Effector CD8-positive, alpha-beta T cell (primary cell): ENCODE data around the gene DAPK2.
"Not testable (repeated sequence)": the region's sequence is repeated elsewhere in the genome, so short reads cannot be mapped to it uniquely, and the experiment has no call there.

ENCODE experiments used
- DNase-seq: peaks from one replicate; lab custom pipeline; 2025; lab: John Stamatoyannopoulos, UW

DAPK2 gene

DNA sequence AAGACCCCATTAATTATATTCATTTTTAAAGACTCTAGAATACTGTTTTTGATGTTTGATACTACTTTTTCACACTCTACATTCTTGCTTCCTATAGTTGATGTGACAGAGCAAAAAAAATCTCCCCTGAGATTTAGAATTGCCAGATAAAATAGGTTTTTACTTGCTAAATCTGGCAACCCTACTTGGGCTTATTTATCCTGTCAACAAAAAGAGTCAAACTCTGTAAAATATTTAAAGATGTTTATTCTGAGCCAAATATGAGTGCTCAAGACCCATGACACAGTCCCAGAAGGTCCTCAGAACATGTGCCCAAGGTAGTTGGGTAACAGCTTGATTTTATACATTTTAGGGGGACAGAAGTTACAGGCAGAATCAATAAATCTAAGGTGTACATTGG lies 72.3 kb downstream of the DAPK2 start:
- DNase-seq: no peak

DNA sequence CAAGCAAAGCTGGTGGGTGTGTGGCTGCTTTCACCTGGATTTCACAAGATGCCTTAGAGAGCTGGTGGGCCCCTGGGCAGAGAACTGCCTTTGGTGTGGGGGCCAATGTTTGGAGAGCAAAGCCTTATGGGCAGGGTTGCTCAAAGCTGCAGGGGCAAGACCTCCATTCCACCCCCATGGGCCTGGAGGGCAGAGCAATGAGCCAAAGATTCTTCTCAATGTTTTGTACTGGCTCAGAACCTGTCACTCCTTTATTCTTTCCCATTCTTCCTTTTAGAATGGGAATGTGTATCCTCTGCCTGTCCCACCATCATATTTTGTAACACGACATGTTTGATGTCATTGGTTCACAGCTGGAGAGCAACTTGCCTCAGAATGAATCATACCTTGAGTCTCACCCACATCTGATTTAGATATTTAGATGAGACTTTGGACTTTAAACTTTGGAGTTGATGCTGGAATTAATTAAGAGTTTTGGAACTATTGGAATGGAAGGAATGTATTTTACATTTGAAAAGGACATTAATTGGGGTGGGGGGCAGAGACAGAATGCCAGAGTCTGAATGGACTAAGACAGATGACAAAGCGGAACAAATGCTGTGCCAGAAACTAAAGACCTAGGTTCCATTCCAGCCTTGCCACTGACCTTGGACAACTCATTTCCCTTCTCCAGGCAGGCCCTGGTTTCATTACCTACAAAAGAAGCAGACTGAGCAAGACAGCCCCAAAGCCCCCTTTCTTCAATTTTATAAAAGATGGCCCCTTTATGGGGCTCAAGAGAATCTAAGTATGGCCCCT lies 72.9 kb downstream of the DAPK2 start:
- DNase-seq: no peak

DNA sequence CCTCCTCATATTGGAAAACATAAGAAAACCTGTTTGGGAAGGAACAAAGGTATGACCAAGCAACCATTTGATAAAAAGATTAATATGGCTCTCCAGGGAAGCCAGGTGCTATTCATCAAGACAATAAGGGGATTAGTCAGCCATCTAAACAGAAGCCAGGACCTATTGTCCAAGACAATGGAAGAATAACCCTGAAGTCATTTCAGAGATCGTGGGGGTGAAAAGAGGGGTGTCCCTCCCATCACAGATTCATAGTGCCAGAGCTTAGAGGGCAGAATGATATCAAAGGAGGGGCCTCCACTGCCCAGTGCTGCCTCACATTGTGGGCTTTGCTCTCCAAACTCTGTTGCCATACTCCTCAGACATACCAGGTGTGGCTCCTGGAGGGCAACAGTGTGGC lies 73.5 kb downstream of the DAPK2 start:
- no peak for DNase-seq

DNA sequence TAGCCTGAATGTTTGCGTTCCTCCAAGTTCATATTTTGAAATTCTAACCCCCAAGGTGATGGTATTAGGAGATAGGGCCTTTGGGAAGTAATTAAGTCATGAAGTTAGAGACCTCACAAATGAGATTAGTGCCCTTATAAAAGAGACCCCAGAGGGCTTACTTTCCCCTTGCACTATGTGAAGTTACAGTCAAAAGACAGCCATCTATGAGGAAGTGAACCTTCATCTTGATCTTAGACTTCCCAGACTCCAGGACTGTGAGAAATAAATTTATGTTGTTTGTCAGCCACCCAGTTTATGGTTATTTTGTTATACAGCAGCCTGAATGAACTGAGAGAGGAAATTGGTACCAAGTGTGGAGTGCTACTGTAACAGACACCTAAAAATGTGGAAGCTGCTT lies 74.4 kb downstream of the DAPK2 start:
- DNase-seq: no peak

DNA sequence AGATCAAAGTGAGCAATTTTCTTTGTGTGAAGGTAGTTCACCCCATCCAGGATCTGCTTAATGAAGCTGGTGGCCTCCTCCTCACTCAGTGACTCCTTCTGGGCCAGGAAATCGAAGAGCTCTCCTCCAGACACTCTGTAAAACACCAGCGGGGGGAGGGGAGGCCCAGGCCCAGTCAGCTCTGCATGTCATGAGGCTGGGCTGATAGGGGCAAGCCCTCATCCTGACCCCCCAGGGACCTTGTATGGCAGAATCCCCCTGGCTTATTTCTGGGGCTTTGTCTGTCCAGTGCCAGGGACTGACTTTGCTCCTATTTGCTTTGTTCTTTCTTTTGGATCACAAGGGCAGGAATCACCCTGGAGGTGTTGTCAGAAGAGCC lies 74.9 kb downstream of the DAPK2 start:
- DNase-seq: no peak

DNA sequence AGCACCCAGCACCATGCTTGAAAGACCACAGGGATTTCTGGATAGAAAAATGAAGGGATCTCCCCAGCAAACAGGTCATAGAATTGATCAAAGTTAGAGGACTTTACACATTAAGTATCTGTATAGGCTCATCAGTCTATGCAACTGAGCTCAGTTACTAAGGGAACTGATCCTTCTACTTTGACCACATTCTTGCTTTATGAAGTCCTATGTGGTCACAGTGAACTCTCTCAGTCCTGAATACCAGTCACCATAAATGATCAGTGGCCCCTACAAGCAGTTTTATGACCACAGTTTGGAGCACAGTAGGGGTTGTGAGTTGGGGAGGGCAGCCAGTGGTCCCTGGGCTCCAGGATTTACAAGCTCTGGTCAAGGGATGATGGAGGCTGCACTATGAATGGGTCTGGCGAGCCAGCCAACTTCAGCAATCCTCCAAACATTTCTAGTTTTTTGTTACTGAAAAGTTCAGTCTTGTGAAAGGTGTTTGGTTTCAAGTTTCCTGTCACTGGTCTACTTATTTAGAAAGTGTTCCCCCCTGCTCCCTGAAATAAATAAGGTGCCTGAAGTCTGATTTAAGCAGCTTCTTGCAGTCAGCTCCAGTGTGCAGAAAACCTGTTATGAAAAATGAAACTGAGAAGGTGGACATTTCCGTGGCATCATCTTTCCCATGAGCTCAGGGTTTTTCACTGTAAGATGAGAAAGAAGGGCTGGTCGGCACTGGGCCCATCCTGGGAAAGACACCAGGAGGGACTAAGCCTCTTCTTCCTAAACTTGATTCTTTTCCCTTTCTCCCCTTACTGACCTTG lies 75.5 kb downstream of the DAPK2 start:
- no peak for DNase-seq

DNA sequence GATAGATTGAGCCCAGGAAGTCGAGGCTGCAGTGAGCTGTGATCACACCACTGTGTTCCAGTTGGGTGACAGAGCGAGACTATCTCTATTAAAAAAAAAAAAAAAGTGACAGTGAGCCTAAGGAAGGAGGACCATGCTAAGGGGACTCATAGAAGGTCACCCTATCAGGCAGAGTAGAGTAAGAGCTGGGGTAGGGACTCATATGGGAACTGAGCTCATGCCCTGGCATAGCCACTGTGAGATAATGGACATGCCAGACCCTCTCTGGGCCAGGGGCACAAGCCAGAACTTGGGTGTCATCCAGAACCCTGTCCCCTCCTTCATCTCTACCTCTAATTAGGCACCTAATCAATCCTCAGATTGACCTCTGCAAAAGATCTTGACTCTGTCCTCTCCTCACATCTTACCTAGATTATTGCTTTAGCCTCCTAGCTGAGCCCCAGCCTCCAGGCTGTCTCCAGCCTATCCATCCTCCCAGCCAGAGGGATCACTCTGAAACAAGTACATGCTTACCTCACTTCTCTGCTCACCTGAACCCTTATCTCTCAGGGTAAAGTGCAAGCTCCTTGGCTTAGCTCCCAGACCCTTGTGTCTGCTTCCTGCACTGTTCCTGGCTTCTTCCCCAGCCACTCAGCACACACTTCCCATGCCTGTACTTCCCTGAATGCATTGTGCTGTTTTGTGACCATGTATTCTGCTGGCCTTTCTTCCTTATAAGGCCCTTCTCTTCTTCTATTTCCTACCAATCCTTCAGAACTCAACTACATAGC lies 76.4 kb downstream of the DAPK2 start:
- no peak for DNase-seq

DNA sequence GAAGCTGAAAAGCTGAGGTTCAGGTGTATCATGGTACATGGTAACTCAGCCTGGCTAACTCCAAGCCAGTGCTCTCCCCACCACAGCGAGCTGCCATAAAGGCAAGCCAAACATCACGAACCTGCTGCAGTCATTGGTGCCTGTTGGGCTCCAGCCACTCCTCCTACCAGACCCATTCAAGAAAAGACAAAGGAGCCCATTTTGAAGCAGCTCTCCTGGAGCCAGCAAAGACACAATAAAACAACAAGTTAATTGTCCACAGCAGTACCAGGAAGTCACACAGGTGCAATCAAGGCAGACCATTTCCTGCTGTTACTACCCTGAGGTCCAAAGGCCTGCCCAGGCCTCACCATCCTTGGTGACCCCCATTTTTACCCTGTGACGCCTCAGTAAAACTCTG lies 77.6 kb downstream of the DAPK2 start:
- DNase-seq: no peak

DNA sequence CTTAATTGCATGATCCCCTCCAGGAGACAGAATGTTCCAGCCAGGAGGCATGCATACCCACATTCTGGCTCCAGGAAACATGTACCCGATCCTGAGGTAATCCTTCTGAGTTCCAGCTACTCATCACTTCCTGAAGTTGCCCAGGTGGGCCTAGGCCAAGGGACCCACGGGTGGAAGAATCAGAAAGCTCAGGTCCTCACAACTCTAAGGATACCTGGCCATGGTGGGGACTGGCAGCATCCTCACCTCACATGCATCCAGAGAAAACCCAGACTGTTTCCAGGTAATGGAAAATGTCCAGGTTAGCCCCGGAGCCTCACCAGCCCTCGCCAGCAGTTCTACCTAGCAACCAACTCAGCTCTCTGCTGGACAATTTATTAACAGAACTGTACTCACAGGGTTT lies 78.2 kb downstream of the DAPK2 start:
- no peak for DNase-seq

DNA sequence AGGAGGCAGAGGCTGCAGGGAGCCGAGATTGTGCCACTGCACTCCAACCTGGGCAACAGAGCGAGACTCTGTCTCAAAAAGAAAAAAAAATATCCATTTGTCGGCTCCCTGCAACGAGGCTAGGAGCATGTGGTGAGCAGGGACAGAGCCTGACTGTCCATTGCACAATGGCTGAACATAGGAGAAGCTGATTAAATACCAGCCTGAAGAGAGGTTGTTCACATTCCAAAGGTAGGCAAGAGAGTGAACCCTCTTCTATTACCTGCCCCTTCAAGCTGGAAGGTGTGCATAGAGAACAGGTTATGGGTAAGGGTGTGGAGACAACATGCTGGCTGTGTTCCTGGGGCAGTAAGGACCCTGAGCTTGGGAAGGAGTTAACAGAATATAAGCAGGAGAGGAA lies 78.7 kb downstream of the DAPK2 start:
- no peak for DNase-seq

DNA sequence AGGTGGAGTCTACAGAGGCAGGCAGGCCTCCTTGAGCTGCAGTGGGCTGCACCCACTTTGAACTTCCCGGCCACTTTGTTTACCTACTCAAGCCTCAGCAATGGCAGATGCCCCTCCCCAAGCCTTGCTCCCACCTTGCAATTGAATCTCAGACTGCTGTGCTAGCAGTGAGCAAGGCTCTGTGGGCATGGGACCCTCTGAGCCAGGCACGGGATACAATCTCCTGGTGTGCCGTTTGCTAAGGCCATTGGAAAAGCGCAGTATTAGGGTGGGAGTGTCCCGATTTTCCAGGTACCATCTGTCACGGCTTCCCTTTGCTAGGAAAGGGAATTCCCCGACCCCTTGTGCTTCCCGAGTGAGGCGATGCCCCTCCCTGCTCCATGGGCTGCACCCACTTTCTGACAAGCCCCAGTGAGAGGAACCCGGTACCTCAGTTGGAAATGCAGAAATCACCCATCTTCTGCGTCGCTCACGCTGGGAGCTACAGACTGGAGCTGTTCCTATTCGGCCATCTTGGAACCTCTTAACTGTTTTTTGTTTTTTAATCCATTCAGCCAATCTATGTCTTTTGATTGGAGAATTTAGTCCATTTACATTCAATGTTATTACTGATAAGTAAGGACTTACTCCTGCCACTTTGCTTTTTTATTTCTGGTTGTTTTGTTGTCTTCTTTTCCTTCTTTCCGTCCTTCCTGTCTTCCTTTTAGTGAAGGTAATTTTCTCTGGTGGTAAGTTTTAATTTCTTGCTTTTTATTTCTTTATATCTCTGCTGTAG lies 83.2 kb downstream of the DAPK2 start:
- DNase-seq: not testable (repeated sequence)

DNA sequence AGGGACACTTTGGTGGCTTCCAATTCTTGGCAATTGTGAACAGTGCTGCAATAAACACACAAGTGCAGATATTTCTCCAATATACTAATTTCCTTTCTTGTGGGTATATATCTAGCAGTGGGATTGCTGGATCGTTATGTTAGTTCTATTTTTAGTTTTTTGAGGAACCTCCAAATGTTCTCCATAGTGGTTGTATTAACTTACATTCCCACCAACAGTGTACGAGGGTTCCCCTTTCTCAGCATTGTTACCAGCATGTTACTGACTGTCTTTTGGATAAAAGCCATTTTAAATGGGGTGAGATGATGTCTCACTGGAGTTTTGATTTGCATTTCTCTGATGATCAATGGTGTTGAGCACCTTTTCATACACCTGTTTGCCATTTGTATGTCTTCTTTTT lies 92.8 kb downstream of the DAPK2 start:
- no peak for DNase-seq

DNA sequence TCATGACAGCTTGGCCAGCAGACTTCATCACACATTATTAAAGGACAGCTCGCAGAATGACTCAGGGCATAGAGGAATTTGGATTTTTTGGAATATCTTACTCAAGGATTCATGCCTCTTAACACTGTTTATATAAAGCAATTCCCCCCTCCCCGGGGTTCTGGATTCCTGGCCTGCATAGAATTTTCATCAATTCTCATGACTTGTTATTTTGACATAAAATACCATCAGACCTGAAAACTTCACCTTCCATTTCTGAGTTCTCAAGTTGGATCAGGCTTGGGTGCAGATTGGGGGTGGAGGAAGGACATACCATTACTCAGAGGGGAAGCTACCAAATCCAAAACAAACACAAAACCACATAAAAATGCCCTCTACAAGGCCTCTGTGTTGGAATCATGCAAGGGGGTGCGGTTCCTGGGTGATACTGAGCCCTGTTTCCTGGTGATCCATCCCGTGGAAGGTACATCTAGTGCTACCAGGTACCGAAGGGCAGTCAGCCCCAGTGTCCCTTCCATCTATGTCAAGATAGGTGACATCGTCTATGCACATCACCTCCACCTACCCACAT lies 95.3 kb downstream of the DAPK2 start:
- DNase-seq: no peak

DNA sequence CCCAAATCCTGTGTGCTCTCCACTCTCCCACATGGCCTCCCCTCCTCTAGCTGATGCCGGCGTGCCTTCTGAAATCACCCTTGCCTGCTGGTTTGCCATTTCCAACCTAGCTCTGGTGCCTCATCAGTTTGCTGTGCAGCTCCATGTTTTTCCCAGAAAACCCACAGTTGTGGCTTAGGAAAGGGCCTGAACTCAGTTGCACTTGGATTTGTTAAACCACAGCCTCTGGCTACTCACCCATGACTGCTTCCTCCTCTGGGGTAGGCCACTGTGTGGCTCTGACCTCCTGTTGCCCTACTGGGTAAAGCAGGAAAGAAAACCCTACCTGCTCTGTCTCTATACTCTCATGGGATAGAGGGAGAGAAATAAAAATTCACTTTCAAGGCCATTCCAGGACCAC lies 97.3 kb downstream of the DAPK2 start:
- DNase-seq: no peak

DNA sequence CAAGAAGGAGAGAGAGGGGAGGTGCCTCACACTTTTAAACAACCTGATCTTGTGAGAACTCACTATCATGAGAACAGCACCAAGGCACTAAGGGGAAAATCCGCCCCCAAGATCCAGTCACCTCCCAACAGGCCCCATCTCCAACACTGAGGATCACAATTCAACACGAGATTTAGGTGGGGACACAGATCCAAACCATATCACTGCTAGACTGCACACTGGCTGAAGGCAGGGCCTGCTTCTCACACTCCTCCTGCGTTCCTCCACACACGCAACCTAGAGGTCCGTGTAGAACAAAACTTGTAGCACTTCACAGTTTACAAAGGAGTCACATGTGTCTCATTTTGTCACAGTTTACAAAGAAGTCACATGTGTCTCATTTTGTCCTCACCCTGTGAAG lies 97.8 kb downstream of the DAPK2 start:
- no peak for DNase-seq

DNA sequence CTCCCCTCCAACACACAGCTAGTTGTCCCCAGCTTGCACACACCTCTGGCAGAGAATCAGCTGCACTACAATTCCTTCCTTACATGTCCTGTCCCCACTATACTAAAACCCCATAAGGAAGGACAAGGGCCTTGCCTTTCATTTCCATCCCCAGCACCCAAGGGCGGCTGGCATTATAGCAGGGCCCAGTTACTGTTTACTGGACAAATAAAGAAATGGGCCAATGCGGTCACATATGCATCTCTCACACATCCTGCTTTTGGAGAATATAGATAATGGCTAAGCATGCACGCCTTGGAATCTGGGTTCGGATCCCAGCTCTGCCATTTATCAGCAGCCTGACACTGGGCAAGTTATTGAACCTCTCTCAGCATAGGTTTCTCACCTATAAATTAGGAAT lies 99.1 kb downstream of the DAPK2 start:
- no peak for DNase-seq

DNA sequence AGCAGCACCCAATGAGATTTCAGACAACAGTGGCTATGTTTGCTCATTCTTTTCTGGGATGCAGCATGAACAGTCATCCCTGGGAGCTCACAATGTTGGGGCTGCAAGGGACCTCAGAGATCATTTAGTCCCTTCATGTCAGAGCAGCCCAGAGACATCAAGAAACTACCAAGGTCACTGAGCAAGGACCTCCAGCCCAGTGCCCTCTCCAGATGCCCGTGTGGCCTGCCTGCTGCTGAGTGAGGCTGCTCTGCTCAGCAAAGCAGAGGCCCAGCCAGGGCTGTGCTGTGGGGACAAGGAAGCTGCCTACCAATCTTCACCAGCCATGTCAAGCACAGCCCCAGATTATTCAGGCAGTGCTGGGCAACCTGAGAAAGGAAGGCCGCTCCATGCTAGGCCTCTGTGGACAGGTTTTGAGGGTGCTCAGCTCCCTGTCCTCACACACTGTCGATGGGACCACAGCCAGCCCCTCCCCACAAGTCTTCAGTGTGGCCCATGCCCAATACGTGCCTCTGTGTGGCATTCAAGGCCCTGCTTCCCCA lies 99.7 kb downstream of the DAPK2 start:
- DNase-seq: no peak

DNA sequence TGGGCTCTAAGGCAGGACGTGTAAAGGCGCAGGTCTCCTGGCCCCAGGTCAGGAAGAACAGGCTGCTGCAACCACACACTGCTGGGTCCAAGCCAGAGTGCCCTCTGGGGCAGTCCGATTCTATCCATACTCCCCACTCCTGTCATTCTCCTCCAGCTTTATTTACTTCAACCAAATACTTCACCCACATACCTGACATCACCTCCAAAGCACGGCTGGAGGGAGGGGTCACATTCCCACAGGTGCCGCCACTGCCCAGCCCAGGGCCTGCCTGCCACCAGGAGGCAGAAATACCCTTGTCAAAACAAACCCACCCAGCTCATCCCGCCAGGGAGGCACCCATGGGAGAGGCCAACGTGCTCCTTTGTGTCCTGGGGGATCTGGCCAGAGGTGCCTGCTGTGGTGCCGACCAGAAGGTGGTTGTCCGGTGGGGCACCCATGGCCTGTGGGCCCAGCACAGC lies 100.4 kb downstream of the DAPK2 start:
- no peak for DNase-seq

DNA sequence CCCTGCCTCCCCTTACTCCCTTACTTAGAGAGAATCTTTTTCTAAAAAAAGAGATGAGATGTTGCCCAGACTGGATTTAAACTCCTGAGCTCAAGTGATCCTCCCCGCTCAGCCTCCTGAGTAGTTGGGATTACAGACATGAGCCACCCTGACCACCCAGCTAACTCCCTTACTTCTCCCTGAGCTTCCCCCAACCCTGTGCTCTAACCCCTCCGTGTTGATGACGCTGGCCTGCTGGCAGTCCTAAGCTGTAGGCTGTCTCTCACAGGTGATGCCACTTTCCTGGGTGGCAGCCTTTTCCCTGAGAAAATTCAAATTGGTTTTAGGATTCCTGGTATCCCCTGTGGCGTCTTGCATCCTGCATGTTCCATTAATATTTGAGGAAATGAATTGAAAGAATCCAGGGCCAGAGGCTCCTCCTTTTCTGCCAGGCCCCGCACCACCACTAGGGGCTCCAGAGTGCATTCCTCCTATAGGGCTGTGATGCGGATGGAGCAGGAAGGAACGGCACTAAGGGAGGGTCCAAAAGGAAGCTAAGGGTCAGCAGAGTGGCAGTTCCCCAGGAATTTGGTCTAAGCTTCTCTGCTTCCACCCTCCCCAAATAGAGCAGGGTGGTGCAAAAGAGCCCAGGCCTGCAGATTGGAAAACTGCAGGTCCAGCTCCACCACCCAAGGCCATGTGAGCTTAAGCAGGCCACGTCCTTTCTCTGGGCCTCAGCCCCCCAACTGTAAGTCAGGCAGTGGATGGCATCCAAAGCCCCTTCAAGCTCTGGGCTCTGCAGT lies 101.1 kb downstream of the DAPK2 start:
- DNase-seq: peak; percentile 51

DNA sequence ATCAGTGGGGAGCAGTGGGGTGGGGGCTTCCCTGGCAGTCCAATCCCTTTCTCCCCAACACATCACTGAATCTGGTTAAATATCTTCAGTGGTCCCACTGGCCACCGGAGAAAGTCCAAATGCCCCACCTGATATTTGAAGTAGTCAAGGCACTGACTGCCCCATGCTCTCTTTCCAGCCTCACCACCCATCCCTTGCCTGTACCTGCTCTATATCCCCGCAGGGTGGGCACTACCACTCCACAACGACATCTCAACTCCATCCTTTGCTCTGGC lies 101.7 kb downstream of the DAPK2 start:
- DNase-seq: no peak
